ENCODE results near the gene CYFIP2. TPM values are rescaled to one million over a fixed set of nuclear protein-coding genes. Genes with fewer than 3 reads are reported as not detected.

CYFIP2 gene
- polyA plus RNA-seq, 1 donor (not counting 4 experiments of a cell fraction or from before 2014, with no cell fraction given), result 0.62 TPM

GRCh38 chr5:157362502-157362901 lies 96.6 kb downstream of the CYFIP2 start:
- Histone ChIP-seq H3K4me1 (ENCODE audit: control insufficient read depth, extremely low read depth, insufficient read depth, low read length) (no peaks in the 10 kb centered on the region), H3K36me3 (ENCODE audit: control insufficient read depth in 2 of 2, extremely low read depth in 1 of 2, insufficient read depth in 2 of 2, low read length in 2 of 2) (no peaks in the 10 kb centered on the region), H3K9ac (ENCODE audit: control insufficient read depth, extremely low read depth, insufficient read depth, low read length) (no peak overlapping the region), H2AFZ (ENCODE audit: control insufficient read depth, low read length) (no peak overlapping the region), H3K27ac (ENCODE audit: control insufficient read depth, insufficient read depth, low read length) (no peak overlapping the region), H3K9me1 (ENCODE audit: control insufficient read depth, extremely low read depth, insufficient read depth, low read length) (no peaks in the 10 kb centered on the region), H3K4me3 (ENCODE audit: control insufficient read depth in 2 of 3, extremely low read depth in 1 of 3, insufficient read depth in 2 of 3, low read depth in 1 of 3, low read length in 3 of 3) (no peak overlapping the region), H3K79me2 (ENCODE audit: control insufficient read depth, insufficient read depth, low read length) (no peaks in the 10 kb centered on the region), H3K9me3 (ENCODE audit: control insufficient read depth, low read depth, low read length) (no peaks in the 10 kb centered on the region), H4K20me1 (ENCODE audit: control insufficient read depth, extremely low read depth, insufficient read depth, low read length) (no peaks in the 10 kb centered on the region), H3K4me2 (ENCODE audit: control insufficient read depth, extremely low read depth, insufficient read depth, low read depth, low read length) (no peak overlapping the region), H3K27me3 (ENCODE audit: control insufficient read depth, extremely low read depth, insufficient read depth, low read length) (no peaks in the 10 kb centered on the region)
- no peak for TF ChIP-seq EZH2 (IDR thresholded peaks at IDR 0.05; ENCODE audit: low read length)
- TF ChIP-seq, protein P1, sequence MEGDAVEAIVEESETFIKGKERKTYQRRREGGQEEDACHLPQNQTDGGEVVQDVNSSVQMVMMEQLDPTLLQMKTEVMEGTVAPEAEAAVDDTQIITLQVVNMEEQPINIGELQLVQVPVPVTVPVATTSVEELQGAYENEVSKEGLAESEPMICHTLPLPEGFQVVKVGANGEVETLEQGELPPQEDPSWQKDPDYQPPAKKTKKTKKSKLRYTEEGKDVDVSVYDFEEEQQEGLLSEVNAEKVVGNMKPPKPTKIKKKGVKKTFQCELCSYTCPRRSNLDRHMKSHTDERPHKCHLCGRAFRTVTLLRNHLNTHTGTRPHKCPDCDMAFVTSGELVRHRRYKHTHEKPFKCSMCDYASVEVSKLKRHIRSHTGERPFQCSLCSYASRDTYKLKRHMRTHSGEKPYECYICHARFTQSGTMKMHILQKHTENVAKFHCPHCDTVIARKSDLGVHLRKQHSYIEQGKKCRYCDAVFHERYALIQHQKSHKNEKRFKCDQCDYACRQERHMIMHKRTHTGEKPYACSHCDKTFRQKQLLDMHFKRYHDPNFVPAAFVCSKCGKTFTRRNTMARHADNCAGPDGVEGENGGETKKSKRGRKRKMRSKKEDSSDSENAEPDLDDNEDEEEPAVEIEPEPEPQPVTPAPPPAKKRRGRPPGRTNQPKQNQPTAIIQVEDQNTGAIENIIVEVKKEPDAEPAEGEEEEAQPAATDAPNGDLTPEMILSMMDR (optimal IDR thresholded peaks at IDR 0.05 in 1 of 3, IDR thresholded peaks at IDR 0.05 in 1 of 3, conservative IDR thresholded peaks at IDR 0.05 in 1 of 3; ENCODE audit: extremely low read depth in 1 of 3, insufficient read depth in 2 of 3, low read length in 3 of 3), result no peak
- dilution Hi-C loops (cut with MboI; ENCODE audit: extremely low pct_ligation_motif_present, low sequenced_read_pairs), result no loop called here
- no peak for FAIRE-seq
- no peak for DNase-seq (ENCODE audit: low read depth, low spot score)

DNA sequence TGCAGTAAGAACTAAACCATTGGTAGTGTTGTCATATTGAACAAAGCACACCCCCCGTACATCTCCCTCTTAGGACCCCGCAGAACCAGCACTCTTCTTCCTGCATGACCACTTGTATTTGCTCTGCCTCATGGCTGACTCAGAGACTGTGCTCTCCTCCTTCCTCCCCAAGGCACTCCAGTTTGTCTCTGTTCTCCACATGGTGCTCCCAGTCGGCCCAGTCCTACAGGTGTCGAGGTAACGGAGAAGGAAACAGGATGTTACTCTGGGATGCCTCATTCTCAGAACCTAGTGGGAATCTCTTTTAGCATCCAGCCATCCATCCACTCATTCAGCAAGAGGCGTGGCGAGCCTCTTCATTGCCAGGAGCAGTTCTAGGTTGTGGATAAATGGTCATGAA lies 97.1 kb downstream of the CYFIP2 start:
- Histone ChIP-seq H3K9ac (ENCODE audit: control insufficient read depth, extremely low read depth, insufficient read depth, low read length) (no peak overlapping the region), H3K9me3 (ENCODE audit: control insufficient read depth, low read depth, low read length) (no peaks in the 10 kb centered on the region), H3K27me3 (ENCODE audit: control insufficient read depth, extremely low read depth, insufficient read depth, low read length) (no peaks in the 10 kb centered on the region), H3K9me1 (ENCODE audit: control insufficient read depth, extremely low read depth, insufficient read depth, low read length) (no peaks in the 10 kb centered on the region), H4K20me1 (ENCODE audit: control insufficient read depth, extremely low read depth, insufficient read depth, low read length) (no peaks in the 10 kb centered on the region), H3K4me1 (ENCODE audit: control insufficient read depth, extremely low read depth, insufficient read depth, low read length) (no peaks in the 10 kb centered on the region), H3K79me2 (ENCODE audit: control insufficient read depth, insufficient read depth, low read length) (no peaks in the 10 kb centered on the region), H3K27ac (ENCODE audit: control insufficient read depth, insufficient read depth, low read length) (no peak overlapping the region), H2AFZ (ENCODE audit: control insufficient read depth, low read length) (no peak overlapping the region), H3K36me3 (ENCODE audit: control insufficient read depth in 2 of 2, extremely low read depth in 1 of 2, insufficient read depth in 2 of 2, low read length in 2 of 2) (no peaks in the 10 kb centered on the region), H3K4me3 (ENCODE audit: control insufficient read depth in 2 of 3, extremely low read depth in 1 of 3, insufficient read depth in 2 of 3, low read depth in 1 of 3, low read length in 3 of 3) (no peak overlapping the region), H3K4me2 (ENCODE audit: control insufficient read depth, extremely low read depth, insufficient read depth, low read depth, low read length) (no peak overlapping the region)
- TF ChIP-seq, protein P1 (optimal IDR thresholded peaks at IDR 0.05 in 1 of 3, IDR thresholded peaks at IDR 0.05 in 1 of 3, conservative IDR thresholded peaks at IDR 0.05 in 1 of 3; ENCODE audit: extremely low read depth in 1 of 3, insufficient read depth in 2 of 3, low read length in 3 of 3), result no peak
- TF ChIP-seq EZH2 (IDR thresholded peaks at IDR 0.05; ENCODE audit: low read length), result no peak
- DNase-seq (ENCODE audit: low read depth, low spot score) (no peak), FAIRE-seq (no peak)
- dilution Hi-C loops (cut with MboI; ENCODE audit: extremely low pct_ligation_motif_present, low sequenced_read_pairs), result no loop called here
